H9 (cell line): ENCODE data around the gene MARCHF3. TPM values are rescaled to one million over a fixed set of nuclear protein-coding genes. Genes with fewer than 3 reads are reported as not detected.

Source experiments
- DNase-seq: peaks from one replicate; pipeline ENCODE4 v3.0.0-alpha.2; 2017
- H2AFZ ChIP-seq: one replicate; pipeline ENCODE4 v1.6.1; 2013; ENCODE audit warnings: mild to moderate bottlenecking, low read length, control low read depth, moderate library complexity
- H2AK5ac ChIP-seq: 2 replicates; pipeline ENCODE4 v1.6.1; 2013; ENCODE audit warnings: low read length, control low read depth, mixed read lengths; ENCODE audit not compliant: insufficient read length
- H2BK120ac ChIP-seq: one replicate; pipeline ENCODE4 v1.6.1; 2013; ENCODE audit warnings: low read depth, mild to moderate bottlenecking, low read length, control low read depth, inconsistent platforms; ENCODE audit not compliant: poor library complexity, severe bottlenecking
- H2BK12ac ChIP-seq: 2 replicates; pipeline ENCODE4 v1.6.1; 2013; ENCODE audit warnings: low read length, control low read depth, mixed read lengths, low read depth; ENCODE audit not compliant: insufficient read length
- H2BK15ac ChIP-seq: 2 replicates; pipeline ENCODE4 v1.6.1; 2013; ENCODE audit warnings: low read depth, low read length, control low read depth
- H2BK20ac ChIP-seq: one replicate; pipeline ENCODE4 v1.6.1; 2013; ENCODE audit warnings: low read depth, mild to moderate bottlenecking, low read length, control low read depth, inconsistent platforms; ENCODE audit not compliant: poor library complexity, severe bottlenecking
- H2BK5ac ChIP-seq: 2 replicates; pipeline ENCODE4 v1.6.1; 2013; ENCODE audit warnings: low read length, control low read depth, mixed read lengths; ENCODE audit not compliant: insufficient read length
- H3K14ac ChIP-seq: 2 replicates; pipeline ENCODE4 v1.6.1; 2013; ENCODE audit warnings: low read length, control low read depth; ENCODE audit not compliant: insufficient read depth
- H3K18ac ChIP-seq: 2 replicates; pipeline ENCODE4 v1.6.1; 2013; ENCODE audit warnings: low read depth, mild to moderate bottlenecking, mixed read lengths, low read length, control low read depth; ENCODE audit not compliant: insufficient read length
- H3K23ac ChIP-seq: 2 replicates; pipeline ENCODE4 v1.6.1; 2013; ENCODE audit warnings: low read length, control low read depth, mixed read lengths, low read depth; ENCODE audit not compliant: insufficient read length
- H3K23me2 ChIP-seq: 2 replicates; pipeline ENCODE4 v1.6.1; 2013; ENCODE audit warnings: low read depth, mild to moderate bottlenecking, mixed read lengths, low read length, control low read depth; ENCODE audit not compliant: insufficient read length, poor library complexity, severe bottlenecking
- H3K27ac ChIP-seq: 2 replicates; pipeline ENCODE4 v1.5.1; 2013; ENCODE audit warnings: low read length, control low read depth, mixed read lengths, low read depth; ENCODE audit not compliant: insufficient read length
- H3K27me3 ChIP-seq: 2 replicates; pipeline ENCODE4 v1.6.1; 2013; ENCODE audit warnings: low read length, control low read depth, inconsistent platforms; ENCODE audit not compliant: insufficient read depth
- H3K4ac ChIP-seq: 2 replicates; pipeline ENCODE4 v1.6.1; 2013; ENCODE audit warnings: low read depth, mild to moderate bottlenecking, control low read depth, inconsistent platforms, low read length, moderate library complexity
- H3K4me1 ChIP-seq: 2 replicates; pipeline ENCODE4 v1.6.1; 2013; ENCODE audit warnings: low read length, control low read depth, inconsistent platforms; ENCODE audit not compliant: insufficient read depth
- H3K4me2 ChIP-seq: 2 replicates; pipeline ENCODE4 v1.6.1; 2013; ENCODE audit warnings: low read length, control low read depth, mixed read lengths; ENCODE audit not compliant: insufficient read length, insufficient read depth
- H3K56ac ChIP-seq: 2 replicates; pipeline ENCODE4 v1.6.1; 2013; ENCODE audit warnings: low read depth, mild to moderate bottlenecking, mixed read lengths, low read length, control low read depth; ENCODE audit not compliant: insufficient read length
- H3K79me1 ChIP-seq: 2 replicates; pipeline ENCODE4 v1.6.1; 2013; ENCODE audit warnings: low read depth, mild to moderate bottlenecking, moderate library complexity, low read length, control low read depth, inconsistent platforms; ENCODE audit not compliant: insufficient read depth, poor library complexity, severe bottlenecking
- H3K79me2 ChIP-seq: 2 replicates; pipeline ENCODE4 v1.6.1; 2013; ENCODE audit warnings: low read length, control low read depth, inconsistent platforms; ENCODE audit not compliant: insufficient read depth
- H3K9ac ChIP-seq: 2 replicates; pipeline ENCODE4 v1.6.1; 2013; ENCODE audit warnings: low read length, control low read depth, mixed read lengths; ENCODE audit not compliant: insufficient read length; ENCODE audit errors: extremely low read depth
- H3K9me3 ChIP-seq: one replicate; pipeline ENCODE4 v1.6.1; 2013; ENCODE audit warnings: low read depth, low read length, inconsistent platforms; ENCODE audit not compliant: control insufficient read depth
- H3T11ph ChIP-seq: one replicate; pipeline ENCODE4 v1.6.1; 2013; ENCODE audit warnings: mild to moderate bottlenecking, low read length, control low read depth, inconsistent platforms
- H4K20me1 ChIP-seq: one replicate; pipeline ENCODE4 v1.6.1; 2013; ENCODE audit not compliant: control insufficient read depth, insufficient read length, insufficient read depth
- H4K5ac ChIP-seq: 2 replicates; pipeline ENCODE4 v1.6.1; 2013; ENCODE audit warnings: low read depth, mild to moderate bottlenecking, mixed read lengths, low read length, control low read depth; ENCODE audit not compliant: insufficient read length
- H4K8ac ChIP-seq: replicated peaks from 2 replicates; pipeline ENCODE4 v1.6.1; 2013; ENCODE audit warnings: low read length, control low read depth, mixed read lengths, low read depth; ENCODE audit not compliant: insufficient read length
- H4K91ac ChIP-seq: 2 replicates; pipeline ENCODE4 v1.6.1; 2013; ENCODE audit warnings: low read depth, mild to moderate bottlenecking, moderate library complexity, mixed read lengths, low read length, control low read depth; ENCODE audit not compliant: insufficient read length
- H3K27ac Mint-ChIP-seq, 3 experiments: 2 replicates in 2 of 3; 3 replicates in 1 of 3; pipeline ENCODE4 v1.8.0; 2020 to 2021; ENCODE audit warnings: mixed read lengths in 3 of 3, mild to moderate bottlenecking in 1 of 3, moderate library complexity in 1 of 3
- H3K27me3 Mint-ChIP-seq: 2 replicates; pipeline ENCODE4 v1.8.0; 2021; ENCODE audit warnings: low read depth, mild to moderate bottlenecking, moderate library complexity, mixed read lengths
- H3K36me3 Mint-ChIP-seq, 3 experiments: 2 replicates in 2 of 3; 3 replicates in 1 of 3; pipeline ENCODE4 v1.8.0; 2020 to 2021; ENCODE audit warnings: low read depth in 3 of 3, mixed read lengths in 3 of 3; ENCODE audit not compliant: insufficient read depth in 1 of 3
- H3K4me1 Mint-ChIP-seq, 2 experiments: 2 replicates each; pipeline ENCODE4 v1.8.0; 2020; ENCODE audit warnings: mixed read lengths in 2 of 2
- H3K4me3 Mint-ChIP-seq, 2 experiments: 2 replicates in 1 of 2; 3 replicates in 1 of 2; pipeline ENCODE4 v1.8.0; 2020 to 2021; ENCODE audit warnings: mild to moderate bottlenecking in 2 of 2, mixed read lengths in 2 of 2, moderate library complexity in 1 of 2
- H3K9me3 Mint-ChIP-seq, 2 experiments: 2 replicates in 1 of 2; 3 replicates in 1 of 2; pipeline ENCODE4 v1.8.0; 2020; ENCODE audit warnings: mild to moderate bottlenecking in 2 of 2, mixed read lengths in 2 of 2, moderate library complexity in 1 of 2
- WGBS: extraction: QIAGEN DNeasy Blood & Tissue Kit; methylation state at CpG from one replicate; pipeline ENCODE4 v1.1.7; 2013; ENCODE audit warnings: missing lambda C conversion rate, low lambda C conversion rate, mixed read lengths; ENCODE audit not compliant: insufficient read length; ENCODE audit errors: extremely low coverage; 5-methylcytosine and 5-hydroxymethylcytosine counted together
- total RNA-seq: library from RNA; stranded (reverse); gene quantifications from 2 replicates; pipeline ENCODE4 v1.2.1, GENCODE V29; 2021
- TF ChIP-seq, protein P1 (sequence below): fragments of 200-600 bp; sonication (generic); conservative IDR thresholded peaks from 3 replicates; pipeline ENCODE4 v1.8.0; 2021; ENCODE audit warnings: antibody characterized with exemption, mild to moderate bottlenecking

MARCHF3 gene
- total RNA-seq, 1 experiment from 2014 or later = 17.7 TPM

DNA sequence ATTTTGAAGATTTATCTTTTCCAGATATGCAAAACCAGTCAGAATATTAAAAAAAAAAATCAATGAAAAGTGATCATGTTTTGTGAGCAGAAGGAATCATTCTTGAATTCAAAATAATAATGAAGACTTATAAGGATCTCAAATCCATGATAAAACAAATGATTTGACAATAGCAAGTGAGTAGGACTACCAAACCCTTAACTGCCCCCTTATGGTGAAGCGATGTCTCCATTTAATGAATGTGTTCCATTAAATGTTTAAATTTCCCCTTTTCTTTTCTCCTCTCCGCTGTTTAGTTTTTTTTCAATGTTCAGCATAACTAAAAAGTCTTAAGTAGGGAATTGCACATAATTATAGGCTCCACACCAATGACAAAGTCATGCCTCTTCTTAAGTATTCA lies 12.2 kb upstream of the MARCHF3 start:
- H3K9me3 Mint-ChIP-seq = no peaks in the 10 kb centered on the region
- WGBS = no CpG with 5 or more reads among the region's 2 CpGs
- no peak overlapping the region for H4K5ac ChIP-seq

More for the DNA sequence above, 12.2 kb upstream of the MARCHF3 start:
- Histone ChIP-seq H3K56ac (no peak overlapping the region), H3K14ac (no peak overlapping the region), H2BK12ac (no peak overlapping the region), H3K9me3 (no peaks in the 10 kb centered on the region), H4K20me1 (no peaks in the 10 kb centered on the region), H3K27me3 (no peaks in the 10 kb centered on the region), H3K79me1 (no peaks in the 10 kb centered on the region), H4K8ac (no peak overlapping the region), H2BK20ac (no peak overlapping the region), H3K9ac (no peak overlapping the region), H3K4me2 (no peak overlapping the region), H2BK5ac (no peak overlapping the region), H2BK120ac (no peak overlapping the region), H3K4me1 (peaks cover 7% of the 10 kb centered on the region; the same call in 1 of the 2 replicates), H3K27ac (no peak overlapping the region), H2BK15ac (no peak overlapping the region), H3K79me2 (no peaks in the 10 kb centered on the region), H3K4ac (no peak overlapping the region), H3K18ac (no peak overlapping the region), H4K91ac (no peak overlapping the region), H3T11ph (no peak overlapping the region), H2AK5ac (no peak overlapping the region), H3K23ac (no peak overlapping the region), H2AFZ (no peak overlapping the region), H3K23me2 (no peaks in the 10 kb centered on the region)
- H3K36me3 Mint-ChIP-seq = no peaks in the 10 kb centered on the region
- H3K27ac Mint-ChIP-seq = no peak overlapping the region
- H3K27me3 Mint-ChIP-seq = no peaks in the 10 kb centered on the region
- peaks cover 38 to 40% of the 10 kb centered on the region in 2 experiments for H3K4me1 Mint-ChIP-seq
- TF ChIP-seq, protein P1, sequence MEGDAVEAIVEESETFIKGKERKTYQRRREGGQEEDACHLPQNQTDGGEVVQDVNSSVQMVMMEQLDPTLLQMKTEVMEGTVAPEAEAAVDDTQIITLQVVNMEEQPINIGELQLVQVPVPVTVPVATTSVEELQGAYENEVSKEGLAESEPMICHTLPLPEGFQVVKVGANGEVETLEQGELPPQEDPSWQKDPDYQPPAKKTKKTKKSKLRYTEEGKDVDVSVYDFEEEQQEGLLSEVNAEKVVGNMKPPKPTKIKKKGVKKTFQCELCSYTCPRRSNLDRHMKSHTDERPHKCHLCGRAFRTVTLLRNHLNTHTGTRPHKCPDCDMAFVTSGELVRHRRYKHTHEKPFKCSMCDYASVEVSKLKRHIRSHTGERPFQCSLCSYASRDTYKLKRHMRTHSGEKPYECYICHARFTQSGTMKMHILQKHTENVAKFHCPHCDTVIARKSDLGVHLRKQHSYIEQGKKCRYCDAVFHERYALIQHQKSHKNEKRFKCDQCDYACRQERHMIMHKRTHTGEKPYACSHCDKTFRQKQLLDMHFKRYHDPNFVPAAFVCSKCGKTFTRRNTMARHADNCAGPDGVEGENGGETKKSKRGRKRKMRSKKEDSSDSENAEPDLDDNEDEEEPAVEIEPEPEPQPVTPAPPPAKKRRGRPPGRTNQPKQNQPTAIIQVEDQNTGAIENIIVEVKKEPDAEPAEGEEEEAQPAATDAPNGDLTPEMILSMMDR = peak; percentile 56; the same call in 2 of the 3 replicates
- no peak overlapping the region for H3K4me3 Mint-ChIP-seq
- DNase-seq = no peak
